SJSA1 (cell line): ENCODE data around the gene TAS1R1. TPM values are rescaled to one million over a fixed set of nuclear protein-coding genes. Genes with fewer than 3 reads are reported as not detected.

Experiments
- DNase-seq, 2 experiments: peaks; one replicate each; pipeline ENCODE4 v3.0.0-alpha.2; 2015 to 2020; ENCODE audit warnings: low spot score in 2 of 2, low read depth in 1 of 2
- H3K27ac ChIP-seq: fragments of 250-450 bp; sonication (Bioruptor Pico); 2 replicates; pipeline ENCODE4 v1.5.1; 2020; ENCODE audit warnings: mild to moderate bottlenecking, moderate library complexity
- H3K27me3 ChIP-seq: fragments of 250-450 bp; sonication (Bioruptor Pico); replicated peaks from 2 replicates; pipeline ENCODE4 v1.5.1; 2020; ENCODE audit warnings: mild to moderate bottlenecking, moderate library complexity
- H3K36me3 ChIP-seq: fragments of 250-450 bp; sonication (Bioruptor Pico); 2 replicates; pipeline ENCODE4 v1.5.1; 2020; ENCODE audit warnings: mild to moderate bottlenecking
- H3K4me1 ChIP-seq: fragments of 250-450 bp; sonication (Bioruptor Pico); replicated peaks from 2 replicates; pipeline ENCODE4 v1.6.1; 2021; ENCODE audit warnings: mild to moderate bottlenecking
- H3K4me3 ChIP-seq: fragments of 250-450 bp; sonication (Bioruptor Pico); 2 replicates; pipeline ENCODE4 v1.5.1; 2020; ENCODE audit warnings: mild to moderate bottlenecking
- H3K9me3 ChIP-seq: fragments of 250-450 bp; sonication (Bioruptor Pico); replicated peaks from 2 replicates; pipeline ENCODE4 v1.5.1; 2020; ENCODE audit warnings: mild to moderate bottlenecking
- total RNA-seq: library from RNA; depleted of rRNA; stranded (reverse); fragments of >200 nt; shearing (Covaris generic); gene quantifications from 2 replicates; pipeline ENCODE4 v1.2.3, GENCODE V29; 2014

TAS1R1 gene
- total RNA-seq, 1 experiment from 2014 or later, result not detected

- Histone ChIP-seq H3K4me3 (peak within 1 kb of the TSS; percentile 66), H3K27ac (peak within 1 kb of the TSS; percentile 89), H3K4me1 (peaks cover 42% of the 10 kb centered on the region), H3K9me3 (no peaks in the 10 kb centered on the region), H3K36me3 (peaks cover 16% of the 10 kb centered on the region), H3K27me3 (no peaks in the 10 kb centered on the region)
- DNase-seq, result peak; percentile 93
Observed at GRCh38 chr1:6602669-6603237, 47.6 kb downstream of the TAS1R1 start, which contains the start of gene KLHL21. TSS of gene KLHL21 (minus strand) at chr1:6602869. CDS start at chr1:6602817, 52 bp downstream.

GRCh38 chr1:6603238-6603914 lies 48.3 kb downstream of the TAS1R1 start:
- H3K9me3 ChIP-seq, result no peaks in the 10 kb centered on the region
- peak in 1 of 2 experiments; percentile 91 for DNase-seq
- H3K27ac ChIP-seq, result peak overlapping the region; percentile 89
- peaks cover 42% of the 10 kb centered on the region for H3K4me1 ChIP-seq
- H3K36me3 ChIP-seq, result peaks cover 11% of the 10 kb centered on the region
- peak overlapping the region; percentile 66 for H3K4me3 ChIP-seq
- H3K27me3 ChIP-seq, result no peaks in the 10 kb centered on the region

- Histone ChIP-seq H3K4me1 (peaks cover 42% of the 10 kb centered on the region), H3K36me3 (peaks cover 7% of the 10 kb centered on the region), H3K4me3 (no peak overlapping the region), H3K27ac (peak overlapping the region; percentile 89), H3K27me3 (no peaks in the 10 kb centered on the region), H3K9me3 (no peaks in the 10 kb centered on the region)
- DNase-seq, result peak; percentile 73 to 76
Observed at GRCh38 chr1:6603915-6604558, 48.9 kb downstream of the TAS1R1 start.

GRCh38 chr1:6612641-6613360 lies 57.7 kb downstream of the TAS1R1 start:
- Histone ChIP-seq H3K4me1 (peaks cover 15% of the 10 kb centered on the region), H3K27me3 (no peaks in the 10 kb centered on the region), H3K9me3 (no peaks in the 10 kb centered on the region), H3K36me3 (peaks cover 18% of the 10 kb centered on the region), H3K27ac (peak overlapping the region; percentile 53), H3K4me3 (peak overlapping the region; percentile 83)
- peak; percentile 55 to 71 for DNase-seq

GRCh38 chr1:6613361-6614018 lies 58.4 kb downstream of the TAS1R1 start, which contains the start of gene PHF13:
TSS of gene PHF13 (plus strand) at chr1:6613731. CDS start at chr1:6614067, 336 bp downstream.
- peak within 1 kb of the TSS; percentile 83 for H3K4me3 ChIP-seq
- peaks cover 25% of the 10 kb centered on the region for H3K36me3 ChIP-seq
- H3K4me1 ChIP-seq, result peaks cover 15% of the 10 kb centered on the region
- no peaks in the 10 kb centered on the region for H3K9me3 ChIP-seq
- peak within 1 kb of the TSS; percentile 54 for H3K27ac ChIP-seq
- H3K27me3 ChIP-seq, result no peaks in the 10 kb centered on the region
- peak; percentile 97 to 100 for DNase-seq

GRCh38 chr1:6614019-6614928 lies 59.2 kb downstream of the TAS1R1 start:
- Histone ChIP-seq H3K4me3 (peak overlapping the region; percentile 83), H3K4me1 (peaks cover 15% of the 10 kb centered on the region), H3K27ac (peak overlapping the region; percentile 54), H3K27me3 (no peaks in the 10 kb centered on the region), H3K36me3 (peaks cover 31% of the 10 kb centered on the region), H3K9me3 (no peaks in the 10 kb centered on the region)
- DNase-seq, result peak in 1 of 2 experiments; percentile 61

- Histone ChIP-seq H3K9me3 (no peaks in the 10 kb centered on the region), H3K4me3 (peak overlapping the region; percentile 83), H3K27ac (no peak overlapping the region; the same call in 1 of the 2 replicates), H3K4me1 (peaks cover 15% of the 10 kb centered on the region), H3K36me3 (peaks cover 40% of the 10 kb centered on the region), H3K27me3 (no peaks in the 10 kb centered on the region)
- no peak for DNase-seq
Observed at GRCh38 chr1:6614929-6615785, 60.0 kb downstream of the TAS1R1 start.

- no peaks in the 10 kb centered on the region for H3K27me3 ChIP-seq
- no peak overlapping the region for H3K4me3 ChIP-seq
- H3K9me3 ChIP-seq, result no peaks in the 10 kb centered on the region
- peaks cover 6% of the 10 kb centered on the region for H3K4me1 ChIP-seq
- DNase-seq, result no peak
- H3K36me3 ChIP-seq, result peaks cover 74% of the 10 kb centered on the region
- no peak overlapping the region for H3K27ac ChIP-seq
Observed at GRCh38 chr1:6619045-6619444, 63.9 kb downstream of the TAS1R1 start.

- no peaks in the 10 kb centered on the region for H3K27me3 ChIP-seq
- peaks cover 87% of the 10 kb centered on the region for H3K36me3 ChIP-seq
- no peak for DNase-seq
- H3K27ac ChIP-seq, result no peak overlapping the region
- H3K4me3 ChIP-seq, result no peak overlapping the region
- H3K4me1 ChIP-seq, result peaks cover 12% of the 10 kb centered on the region
- H3K9me3 ChIP-seq, result no peaks in the 10 kb centered on the region
Observed at GRCh38 chr1:6621429-6622391, 66.6 kb downstream of the TAS1R1 start.

- Histone ChIP-seq H3K36me3 (peaks cover 89% of the 10 kb centered on the region), H3K4me3 (no peak overlapping the region), H3K4me1 (peaks cover 12% of the 10 kb centered on the region), H3K27me3 (no peaks in the 10 kb centered on the region), H3K9me3 (no peaks in the 10 kb centered on the region), H3K27ac (no peak overlapping the region)
- DNase-seq, result no peak
Observed at GRCh38 chr1:6622396-6623152, 67.5 kb downstream of the TAS1R1 start.
